ENCODE data around the gene ZNF318.
"Not testable (repeated sequence)": the region's sequence is repeated elsewhere in the genome, so short reads cannot be mapped to it uniquely, and the experiment has no call there.

ZNF318 gene

GRCh38 chr6:43380858-43381257, 11.4 kb upstream of the ZNF318 start:
- DNase-seq, result not testable (repeated sequence)

GRCh38 chr6:43378631-43379030, 9.2 kb upstream of the ZNF318 start:
- DNase-seq, result no peak

- DNase-seq, result no peak
These were observed 8.3 kb upstream of the ZNF318 start for GRCh38 chr6:43377710-43378229.

GRCh38 chr6:43376551-43376981, 7.1 kb upstream of the ZNF318 start:
- no peak for DNase-seq

GRCh38 chr6:43375693-43376092, 6.2 kb upstream of the ZNF318 start:
- DNase-seq, result no peak

GRCh38 chr6:43373252-43373875, 3.9 kb upstream of the ZNF318 start:
- no peak for DNase-seq

- DNase-seq, result not testable (repeated sequence)
These were observed 645 bp upstream of the ZNF318 start for GRCh38 chr6:43370003-43370580.

GRCh38 chr6:43368259-43369160, 937 bp downstream of the ZNF318 start:
- no peak for DNase-seq

- no peak for DNase-seq
These were observed 2.0 kb downstream of the ZNF318 start for GRCh38 chr6:43367245-43367984.

- DNase-seq, result no peak
These were observed 8.2 kb downstream of the ZNF318 start for GRCh38 chr6:43361269-43361668.

- no peak for DNase-seq
These were observed 9.6 kb downstream of the ZNF318 start for GRCh38 chr6:43359831-43360230.

GRCh38 chr6:43359381-43359780, 10.1 kb downstream of the ZNF318 start:
- no peak for DNase-seq

- peak in 1 of 2 experiments; percentile 10 for DNase-seq
These were observed 13.4 kb downstream of the ZNF318 start for GRCh38 chr6:43355862-43356590.

GRCh38 chr6:43351951-43352350, 17.5 kb downstream of the ZNF318 start:
- DNase-seq, result not testable (repeated sequence)

- no peak for DNase-seq
These were observed 22.0 kb downstream of the ZNF318 start for GRCh38 chr6:43347444-43347843.

- no peak for DNase-seq
These were observed 22.4 kb downstream of the ZNF318 start for GRCh38 chr6:43347021-43347420.

GRCh38 chr6:43346243-43346642, 23.2 kb downstream of the ZNF318 start:
- not testable (repeated sequence) for DNase-seq

- no peak for DNase-seq
These were observed 30.3 kb downstream of the ZNF318 start for GRCh38 chr6:43339168-43339567.

- DNase-seq, result no peak
These were observed 31.2 kb downstream of the ZNF318 start for GRCh38 chr6:43338243-43338642.

- no peak for DNase-seq
These were observed 33.1 kb downstream of the ZNF318 start for GRCh38 chr6:43336382-43336781.

GRCh38 chr6:43335469-43335868, 34.0 kb downstream of the ZNF318 start:
- no peak for DNase-seq

- peak; percentile 56 to 77 for DNase-seq
These were observed 34.9 kb downstream of the ZNF318 start for GRCh38 chr6:43334466-43335095.
